ENCODE measurements around the gene IZUMO2.
"Not testable (repeated sequence)": the region's sequence is repeated elsewhere in the genome, so short reads cannot be mapped to it uniquely, and the experiment has no call there.

Gene IZUMO2

GRCh38 chr19:50187937-50188336 is 24.9 kb upstream of the IZUMO2 start:
- DNase-seq (ENCODE audit: low read depth in 1 of 2, low spot score in 1 of 2), result no peak

DNA sequence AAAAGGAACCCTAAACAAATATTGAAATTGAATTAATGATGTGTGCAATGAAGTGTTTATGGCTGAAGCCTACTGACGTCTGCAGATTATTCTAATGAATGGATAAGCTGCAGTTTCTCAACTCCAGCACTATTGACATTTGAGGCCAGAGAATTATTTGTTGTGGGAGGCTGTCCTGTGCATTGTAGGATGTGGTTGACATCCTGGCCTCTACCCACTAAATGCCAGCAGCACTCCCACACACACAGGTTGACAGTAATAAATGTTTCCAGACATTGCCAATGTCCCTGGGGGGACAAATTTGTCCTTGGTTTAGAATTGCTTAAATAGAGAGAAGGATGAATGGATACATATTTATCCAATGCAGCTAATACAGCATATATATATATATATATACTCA is 21.1 kb upstream of the IZUMO2 start:
- no peak for DNase-seq (ENCODE audit: low read depth in 1 of 2, low spot score in 1 of 2)

DNA sequence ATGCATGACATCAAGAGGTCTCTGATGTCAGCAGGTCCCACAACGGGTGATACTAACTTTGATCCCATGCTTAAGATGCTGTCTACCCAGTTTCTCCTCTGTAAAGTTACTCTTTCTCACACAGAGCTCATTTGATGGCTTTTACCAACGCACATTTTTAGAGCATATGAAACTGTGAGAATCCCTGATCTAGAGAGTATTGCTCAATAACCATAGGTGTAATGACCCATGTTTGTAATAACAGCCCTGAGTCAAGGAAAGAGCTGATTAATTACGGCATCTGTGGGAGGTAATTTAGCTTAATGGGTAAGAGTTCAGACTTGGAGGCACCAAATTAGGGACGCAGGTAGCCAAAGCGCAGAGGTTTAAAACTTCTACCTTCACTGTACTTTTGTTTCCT is 18.0 kb upstream of the IZUMO2 start:
- no peak for DNase-seq (ENCODE audit: low read depth in 1 of 2, low spot score in 1 of 2)

- DNase-seq (ENCODE audit: low read depth in 1 of 2, low spot score in 1 of 2), result no peak
These were observed 15.9 kb upstream of the IZUMO2 start for GRCh38 chr19:50178859-50179537.

DNA sequence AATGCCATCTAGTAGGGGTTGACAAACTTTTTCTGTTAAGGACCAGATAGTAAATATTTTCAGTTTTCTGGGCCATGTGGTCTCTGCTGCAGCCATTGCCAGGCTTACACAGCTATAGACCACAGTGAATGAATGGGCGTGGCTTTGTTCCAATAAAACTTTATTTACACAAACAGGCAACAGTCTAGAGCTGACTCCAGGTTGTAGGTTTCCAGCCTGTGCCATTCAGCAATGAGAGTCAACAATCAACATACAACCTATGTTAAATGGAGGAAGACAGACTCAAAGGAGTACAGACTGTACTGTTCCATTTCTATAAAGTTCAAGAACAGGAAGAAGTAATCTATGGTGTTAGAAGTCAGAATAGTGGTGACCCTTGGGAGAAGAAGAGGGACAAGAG is 15.2 kb upstream of the IZUMO2 start:
- no peak for DNase-seq (ENCODE audit: low read depth in 1 of 2, low spot score in 1 of 2)

GRCh38 chr19:50176775-50177174 is 13.7 kb upstream of the IZUMO2 start:
- DNase-seq (ENCODE audit: low read depth in 1 of 2, low spot score in 1 of 2), result no peak

- no peak for DNase-seq (ENCODE audit: low read depth in 1 of 2, low spot score in 1 of 2)
These were observed 12.8 kb upstream of the IZUMO2 start for GRCh38 chr19:50175924-50176323.

DNA sequence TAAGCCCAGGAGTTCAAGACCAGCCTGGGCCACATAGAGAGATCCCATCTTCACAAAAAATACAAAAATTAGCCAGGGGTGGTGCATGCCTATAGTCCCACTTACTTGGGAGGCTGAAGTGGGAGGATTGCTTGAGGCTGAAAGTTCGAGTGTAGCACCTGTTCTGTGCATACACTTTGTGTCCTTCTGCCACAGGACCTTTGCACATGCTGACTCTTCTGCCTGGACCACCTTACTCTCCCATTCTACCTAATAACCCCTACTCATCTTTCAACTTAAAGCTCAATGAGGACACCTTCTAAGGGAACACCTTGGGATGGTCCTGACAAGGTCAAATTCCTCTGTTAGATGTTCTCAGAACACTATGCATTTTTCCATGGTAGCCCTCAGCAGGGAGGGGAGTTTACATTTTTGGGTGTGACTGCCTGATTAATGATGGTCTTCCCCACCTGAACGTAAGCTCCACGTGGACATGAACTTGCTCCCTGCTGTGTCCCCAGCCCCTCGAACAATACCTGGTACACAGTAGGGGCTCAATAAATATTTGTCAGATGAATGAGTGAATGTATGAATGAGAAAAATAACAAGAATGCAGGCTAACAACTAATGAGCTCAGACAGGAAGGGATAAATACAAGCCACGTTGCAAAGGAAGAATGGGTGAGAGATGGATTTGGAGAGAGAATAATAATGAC is 11.2 kb upstream of the IZUMO2 start:
- no peak for DNase-seq (ENCODE audit: low read depth in 1 of 2, low spot score in 1 of 2)

DNA sequence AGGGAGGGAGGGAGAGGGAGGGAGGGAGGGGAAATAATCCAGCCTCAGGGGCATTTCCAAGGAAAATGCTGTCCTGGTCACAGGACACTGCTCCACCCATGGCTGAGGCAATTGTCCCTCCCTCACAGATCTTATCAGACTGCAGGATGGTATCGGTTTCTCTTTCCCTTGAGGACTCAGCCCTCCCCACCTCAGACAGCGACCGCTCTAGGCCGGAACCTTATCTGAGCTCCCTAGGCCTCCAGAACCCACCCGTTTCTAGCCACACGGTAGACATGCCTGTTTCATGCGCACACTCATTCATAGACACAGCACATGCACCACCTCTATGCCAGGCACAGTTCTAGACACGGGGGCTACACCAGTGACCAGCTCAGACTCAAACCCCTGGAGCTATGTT is 10.0 kb upstream of the IZUMO2 start:
- no peak for DNase-seq (ENCODE audit: low read depth in 1 of 2, low spot score in 1 of 2)

DNA sequence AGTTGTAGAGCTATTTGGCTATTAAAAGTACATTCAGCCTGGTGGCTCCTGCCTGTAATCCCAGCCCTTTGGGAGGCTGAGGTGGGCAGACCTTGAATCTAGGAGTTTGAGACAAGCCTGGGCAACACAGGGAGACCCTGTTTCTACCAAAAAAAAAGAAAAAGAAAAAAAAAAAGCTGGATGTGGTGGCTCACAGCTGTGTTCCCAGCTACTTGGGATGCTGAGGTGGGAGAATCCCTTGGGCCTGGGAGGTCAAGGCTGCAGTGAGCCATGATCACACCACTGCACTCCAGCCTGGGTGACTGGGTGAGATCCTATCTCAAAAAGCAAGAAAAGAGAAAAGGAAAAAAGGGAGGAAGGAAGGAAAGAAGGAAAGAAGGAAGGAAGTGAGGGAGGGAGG is 9.6 kb upstream of the IZUMO2 start:
- no peak for DNase-seq (ENCODE audit: low read depth in 1 of 2, low spot score in 1 of 2)

DNA sequence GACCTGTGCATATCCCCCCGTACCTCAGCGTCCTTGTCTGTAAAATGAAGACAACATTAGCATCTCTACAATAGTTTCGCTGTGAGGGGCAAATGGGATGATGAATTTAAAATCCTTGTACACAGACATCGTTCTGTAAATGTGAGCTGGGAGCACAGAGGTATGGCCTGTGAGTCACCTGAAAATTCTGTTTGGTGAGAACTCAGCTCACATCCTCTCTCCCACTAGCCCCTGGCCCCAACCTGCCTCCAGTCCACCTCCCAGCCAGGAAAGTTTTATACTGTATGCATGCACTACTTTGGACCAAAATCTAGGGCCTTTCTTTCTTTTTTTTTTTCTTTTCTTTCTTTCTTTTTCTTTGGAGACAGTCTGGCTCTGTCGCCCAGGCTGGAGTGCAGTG is 8.7 kb upstream of the IZUMO2 start:
- DNase-seq (ENCODE audit: low read depth in 1 of 2, low spot score in 1 of 2), result no peak

DNA sequence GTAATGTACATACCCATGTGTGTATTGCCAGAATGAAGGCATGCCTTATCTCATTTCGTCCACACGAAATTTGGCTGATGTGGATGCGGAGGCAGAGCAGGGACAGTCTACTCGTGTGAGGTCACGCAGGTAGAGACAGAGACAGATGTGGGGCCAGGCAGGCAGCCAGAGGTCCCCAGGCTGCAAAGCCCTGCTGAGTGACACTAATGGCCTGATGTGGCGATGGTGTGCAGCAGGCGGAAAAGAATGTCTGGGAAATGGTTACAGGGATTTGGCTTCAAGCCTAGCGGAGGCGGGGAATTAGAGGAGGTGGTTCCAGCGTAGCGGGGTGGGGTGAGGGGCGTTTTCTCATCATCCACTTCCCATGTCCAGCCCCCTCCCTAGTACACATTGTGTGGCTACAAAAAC is 4.2 kb upstream of the IZUMO2 start:
- no peak for DNase-seq (ENCODE audit: low read depth in 1 of 2, low spot score in 1 of 2)

GRCh38 chr19:50159078-50159477 is 4.0 kb downstream of the IZUMO2 start:
- no peak for DNase-seq (ENCODE audit: low read depth in 1 of 2, low spot score in 1 of 2)

GRCh38 chr19:50158577-50158976 is 4.5 kb downstream of the IZUMO2 start:
- no peak for DNase-seq (ENCODE audit: low read depth in 1 of 2, low spot score in 1 of 2)

DNA sequence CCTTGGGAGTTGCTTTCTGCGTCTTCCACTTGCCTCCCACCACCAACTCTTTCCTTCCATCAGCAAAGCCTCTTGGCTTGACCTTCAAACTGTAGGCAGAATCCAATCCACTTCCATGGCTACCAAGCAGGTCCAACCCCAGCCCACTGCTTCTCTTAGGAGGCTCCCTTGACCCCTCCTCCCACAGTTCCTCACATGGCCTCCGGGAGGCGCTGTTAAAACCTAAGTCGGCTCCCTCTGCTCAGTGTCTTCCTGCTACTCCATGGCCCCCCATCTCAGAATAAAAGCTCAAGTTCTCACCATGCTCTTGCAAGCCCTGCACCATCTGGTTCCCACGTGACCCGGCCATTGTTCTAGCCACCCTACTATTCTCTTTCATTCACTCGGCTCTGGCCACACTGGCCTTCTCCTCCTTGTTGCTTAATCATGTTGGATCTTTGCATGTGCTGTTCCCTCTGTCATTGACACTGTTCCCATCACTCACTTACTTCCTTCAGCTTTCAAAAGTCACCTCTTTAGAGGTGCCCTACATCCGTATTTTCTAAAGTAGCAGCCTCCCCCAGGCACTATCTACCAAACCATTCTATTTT is 7.5 kb downstream of the IZUMO2 start:
- no peak for DNase-seq (ENCODE audit: low read depth in 1 of 2, low spot score in 1 of 2)

DNA sequence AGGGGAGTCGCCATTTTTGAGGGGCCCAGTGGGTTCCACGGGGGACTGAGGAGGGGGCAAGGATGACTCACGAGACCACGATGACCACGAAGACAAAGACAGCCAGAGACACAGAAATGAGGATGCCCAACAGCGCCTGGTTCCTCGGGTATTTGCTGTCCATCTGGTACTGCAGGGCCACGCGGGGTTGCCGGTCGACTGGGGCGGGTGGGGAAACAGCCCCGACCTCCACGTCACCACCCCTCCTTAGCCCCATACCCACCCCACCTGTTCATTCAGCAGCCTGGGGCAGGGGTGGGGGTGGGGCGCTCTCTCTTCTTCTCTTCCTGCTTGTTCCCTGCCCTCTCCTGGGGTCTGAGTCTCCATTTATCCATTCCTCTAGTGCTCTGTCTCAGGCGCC is 8.6 kb downstream of the IZUMO2 start:
- DNase-seq (ENCODE audit: low read depth in 1 of 2, low spot score in 1 of 2), result no peak

- DNase-seq (ENCODE audit: low read depth in 1 of 2, low spot score in 1 of 2), result no peak
These were observed 10.5 kb downstream of the IZUMO2 start for GRCh38 chr19:50152578-50152977.

DNA sequence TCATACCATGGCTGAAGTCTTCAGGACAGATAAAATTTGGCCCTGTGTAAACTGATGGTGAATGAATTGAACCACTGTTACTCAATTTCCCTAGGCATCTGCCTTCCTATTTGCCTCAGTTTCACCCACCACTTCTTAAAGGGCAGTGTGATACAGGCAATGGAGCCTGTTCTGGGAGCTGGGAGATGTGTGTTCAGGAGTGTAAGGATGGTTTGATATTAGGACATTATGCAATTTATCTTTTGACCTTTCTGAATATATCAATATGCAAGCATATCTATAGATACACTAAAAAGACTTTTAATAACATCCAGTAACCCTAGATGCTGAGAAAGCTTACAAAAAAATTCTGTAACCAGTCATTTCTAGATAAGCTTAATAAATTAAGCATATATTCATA is 14.6 kb downstream of the IZUMO2 start:
- no peak for DNase-seq (ENCODE audit: low read depth in 1 of 2, low spot score in 1 of 2)

GRCh38 chr19:50147462-50148423 is 15.3 kb downstream of the IZUMO2 start:
- DNase-seq (ENCODE audit: low read depth in 1 of 2, low spot score in 1 of 2), result peak; percentile 29 to 45

DNA sequence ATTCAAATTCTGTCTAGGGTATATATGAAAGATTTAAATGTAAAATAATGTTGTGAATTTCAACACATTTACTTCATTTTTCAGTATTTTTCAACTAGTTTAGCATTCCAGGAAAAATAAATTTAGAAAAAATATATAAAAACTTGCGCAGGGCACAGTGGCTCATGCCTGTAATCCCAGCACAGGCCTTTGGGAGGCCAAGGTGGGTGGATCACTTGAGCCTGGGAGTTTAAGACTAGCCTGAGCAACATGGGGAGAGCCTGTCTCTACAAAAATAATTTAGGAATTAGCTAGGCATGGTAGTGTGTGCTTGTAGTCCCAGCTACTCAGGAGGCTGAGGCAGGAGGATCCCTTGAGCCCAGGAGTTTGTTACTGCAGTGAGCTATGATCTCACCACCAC is 21.2 kb downstream of the IZUMO2 start:
- not testable (repeated sequence) for DNase-seq (ENCODE audit: low read depth in 1 of 2, low spot score in 1 of 2)

GRCh38 chr19:50140118-50140845 is 22.8 kb downstream of the IZUMO2 start:
- not testable (repeated sequence) for DNase-seq (ENCODE audit: low read depth in 1 of 2, low spot score in 1 of 2)
